ENCODE data around the gene ALAS1.

The ALAS1 gene

GRCh38 chr3:52256159-52256558 is 58.2 kb downstream of the ALAS1 start:
- DNase-seq: no peak

- no peak for DNase-seq
Measured at GRCh38 chr3:52256622-52257021, 58.7 kb downstream of the ALAS1 start.

GRCh38 chr3:52257911-52258310 is 60.0 kb downstream of the ALAS1 start:
- no peak for DNase-seq

GRCh38 chr3:52259035-52259434 is 61.1 kb downstream of the ALAS1 start:
- no peak for DNase-seq

GRCh38 chr3:52259448-52259847 is 61.5 kb downstream of the ALAS1 start:
- no peak for DNase-seq

- no peak for DNase-seq
Measured at GRCh38 chr3:52262447-52262846, 64.5 kb downstream of the ALAS1 start.
